HEK293 (cell line): Measurements from ENCODE around the gene CTF1.

Source experiments
- CTCF ChIA-PET: fragments of 350-600 bp; formaldehyde crosslinking; extraction: SDS; loops from one replicate; lab custom pipeline; 2021; ENCODE audit warnings: antibody characterized with exemption; lab: Yijun Ruan, JAX
- POLR2A ChIA-PET: fragments of 300-600 bp; formaldehyde crosslinking; extraction: SDS; loops from one replicate; lab custom pipeline; 2020; ENCODE audit warnings: antibody characterized with exemption, inconsistent platforms; lab: Yijun Ruan, JAX
- H3K27ac ChIP-seq: fragments of 200-500 bp; sonication (Bioruptor generic); 2 replicates; pipeline ENCODE4 v1.5.1; 2014; ENCODE audit warnings: low read depth, low read length, control low read depth, inconsistent platforms; ENCODE audit errors: extremely low read depth
- H3K36me3 ChIP-seq, 2 experiments: fragments of 200-500 bp in 1 of 2; sonication (Bioruptor generic) in 1 of 2; 1 replicate in 1 of 2; 2 replicates in 1 of 2; pipeline ENCODE4 v1.5.1; 2014 to 2017; ENCODE audit warnings: inconsistent platforms in 2 of 2, low read length in 2 of 2; ENCODE audit not compliant: control insufficient read depth in 2 of 2, insufficient read depth in 1 of 2
- H3K4me1 ChIP-seq: fragments of 200-500 bp; sonication (Bioruptor generic); 2 replicates; pipeline ENCODE4 v1.5.1; 2014; ENCODE audit warnings: mild to moderate bottlenecking, low read length, inconsistent platforms; ENCODE audit not compliant: control insufficient read depth, insufficient read depth
- H3K4me3 ChIP-seq: 2 replicates; pipeline ENCODE4 v1.5.1; 2011; ENCODE audit warnings: low read depth, mild to moderate bottlenecking, control low read depth, low read length, moderate library complexity
- H3K9me3 ChIP-seq: fragments of 200-500 bp; sonication (Bioruptor generic); 2 replicates; pipeline ENCODE4 v1.5.1; 2014; ENCODE audit warnings: low read depth, low read length, inconsistent platforms; ENCODE audit not compliant: control insufficient read depth, insufficient read depth
- BCL11A ChIP-seq: fragments of 450-650 bp; formaldehyde crosslinking; IDR thresholded peaks from 2 replicates; pipeline ENCODE4 v1.5.1; 2016; ENCODE audit warnings: low read depth, missing biosample characterization, missing genetic modification characterization
- HOXD13 ChIP-seq: sonication (generic); formaldehyde crosslinking; IDR thresholded peaks from 2 replicates; pipeline ENCODE4 v1.8.0; 2022; ENCODE audit warnings: missing genetic modification reagents, borderline replicate concordance
- KLF8 ChIP-seq: fragments of 450-650 bp; formaldehyde crosslinking; IDR thresholded peaks from 2 replicates; pipeline ENCODE4 v1.5.1; 2016; ENCODE audit warnings: missing biosample characterization, missing genetic modification characterization
- YY1 ChIP-seq: fragments of 450-650 bp; formaldehyde crosslinking; IDR thresholded peaks from 2 replicates; pipeline ENCODE4 v1.5.1; 2018; ENCODE audit warnings: missing biosample characterization, missing genetic modification characterization
- ZBTB21 ChIP-seq: fragments of 450-650 bp; formaldehyde crosslinking; IDR thresholded peaks from 2 replicates; pipeline ENCODE4 v1.5.1; 2017; ENCODE audit warnings: missing biosample characterization, missing genetic modification characterization
- ZBTB8A ChIP-seq: fragments of 450-650 bp; formaldehyde crosslinking; IDR thresholded peaks from 2 replicates; pipeline ENCODE4 v1.5.1; 2016; ENCODE audit warnings: missing biosample characterization, missing genetic modification characterization
- ZFP69B ChIP-seq: fragments of 450-650 bp; formaldehyde crosslinking; IDR thresholded peaks from 2 replicates; pipeline ENCODE4 v1.5.1; 2016; ENCODE audit warnings: missing biosample characterization, missing genetic modification characterization
- ZNF292 ChIP-seq: fragments of 450-650 bp; formaldehyde crosslinking; IDR thresholded peaks from 2 replicates; pipeline ENCODE4 v1.5.1; 2016; ENCODE audit warnings: low read depth, missing biosample characterization, missing genetic modification characterization, borderline replicate concordance
- ZNF302 ChIP-seq: fragments of 450-650 bp; formaldehyde crosslinking; IDR thresholded peaks from 2 replicates; pipeline ENCODE4 v1.5.1; 2016; ENCODE audit warnings: missing biosample characterization, missing genetic modification characterization, low read depth
- ZNF335 ChIP-seq: fragments of 450-650 bp; formaldehyde crosslinking; conservative IDR thresholded peaks from 2 replicates; pipeline ENCODE4 v1.5.1; 2016; ENCODE audit warnings: missing biosample characterization, missing genetic modification characterization
- ZNF366 ChIP-seq: fragments of 450-650 bp; formaldehyde crosslinking; conservative IDR thresholded peaks from 2 replicates; pipeline ENCODE4 v1.5.1; 2016; ENCODE audit warnings: missing biosample characterization, missing genetic modification characterization
- ZNF433 ChIP-seq: fragments of 450-650 bp; formaldehyde crosslinking; IDR thresholded peaks from 2 replicates; pipeline ENCODE4 v1.5.1; 2016; ENCODE audit warnings: missing biosample characterization, missing genetic modification characterization, low read depth
- ZNF510 ChIP-seq: fragments of 450-650 bp; formaldehyde crosslinking; IDR thresholded peaks from 2 replicates; pipeline ENCODE4 v1.5.1; 2018; ENCODE audit warnings: mild to moderate bottlenecking, missing genetic modification characterization, missing biosample characterization; ENCODE audit not compliant: insufficient replicate concordance
- ZNF548 ChIP-seq: fragments of 450-650 bp; formaldehyde crosslinking; IDR thresholded peaks from 2 replicates; pipeline ENCODE4 v1.5.1; 2016; ENCODE audit warnings: missing biosample characterization, missing genetic modification characterization
- ZNF600 ChIP-seq: fragments of 450-650 bp; formaldehyde crosslinking; IDR thresholded peaks from 2 replicates; pipeline ENCODE4 v1.5.1; 2016; ENCODE audit warnings: missing biosample characterization, missing genetic modification characterization
- TF ChIP-seq, protein P1 (sequence below): fragments of 450-650 bp; IDR thresholded peaks from 2 replicates; pipeline ENCODE4 v1.5.1; 2018; ENCODE audit warnings: missing biosample characterization, missing genetic modification characterization
- TF ChIP-seq, protein P2 (sequence below): fragments of 450-650 bp; IDR thresholded peaks from 2 replicates; pipeline ENCODE4 v1.5.1; 2018; ENCODE audit warnings: missing biosample characterization, mild to moderate bottlenecking, missing genetic modification characterization
- TF ChIP-seq, protein P3 (sequence below): fragments of 450-650 bp; formaldehyde crosslinking; IDR thresholded peaks from 2 replicates; pipeline ENCODE4 v1.5.1; 2016; ENCODE audit warnings: missing biosample characterization, missing genetic modification characterization
- TF ChIP-seq, protein P4 (sequence below): fragments of 450-650 bp; formaldehyde crosslinking; IDR thresholded peaks from 2 replicates; pipeline ENCODE4 v1.5.1; 2017; ENCODE audit warnings: missing biosample characterization, missing genetic modification characterization
- TF ChIP-seq, protein P5 (sequence below): fragments of 450-650 bp; formaldehyde crosslinking; conservative IDR thresholded peaks from 2 replicates; pipeline ENCODE4 v1.5.1; 2016; ENCODE audit warnings: low read depth, missing biosample characterization, missing genetic modification characterization

Gene CTF1

DNA sequence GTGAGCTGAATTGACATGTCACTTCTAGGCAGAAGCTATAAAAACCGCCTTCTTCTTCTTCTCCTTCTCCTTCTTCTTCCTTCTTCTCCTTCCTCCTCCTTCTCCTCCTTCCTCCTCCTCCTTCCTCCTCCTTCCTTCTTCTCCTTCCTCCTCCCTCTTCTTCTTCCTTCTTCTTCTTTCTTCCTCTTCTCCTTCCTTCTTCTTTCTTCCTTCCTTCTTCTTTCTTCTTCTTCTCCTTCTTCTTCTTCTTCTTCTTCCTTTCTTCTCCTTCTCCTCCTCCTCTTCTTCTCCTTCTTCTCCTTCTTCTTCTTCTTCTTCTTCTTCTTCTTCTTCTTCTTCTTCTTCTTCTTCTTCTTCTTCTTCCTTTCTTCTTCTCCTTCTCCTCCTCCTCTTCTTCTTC lies 22.2 kb downstream of the CTF1 start:
- Histone ChIP-seq H3K27ac (no peak overlapping the region), H3K4me3 (no peak overlapping the region), H3K36me3 (peaks cover 0 to 4% of the 10 kb centered on the region in 2 experiments; a peak in 1 of 3 replicates), H3K9me3 (no peaks in the 10 kb centered on the region), H3K4me1 (no peaks in the 10 kb centered on the region)
- TF ChIP-seq, protein P1, sequence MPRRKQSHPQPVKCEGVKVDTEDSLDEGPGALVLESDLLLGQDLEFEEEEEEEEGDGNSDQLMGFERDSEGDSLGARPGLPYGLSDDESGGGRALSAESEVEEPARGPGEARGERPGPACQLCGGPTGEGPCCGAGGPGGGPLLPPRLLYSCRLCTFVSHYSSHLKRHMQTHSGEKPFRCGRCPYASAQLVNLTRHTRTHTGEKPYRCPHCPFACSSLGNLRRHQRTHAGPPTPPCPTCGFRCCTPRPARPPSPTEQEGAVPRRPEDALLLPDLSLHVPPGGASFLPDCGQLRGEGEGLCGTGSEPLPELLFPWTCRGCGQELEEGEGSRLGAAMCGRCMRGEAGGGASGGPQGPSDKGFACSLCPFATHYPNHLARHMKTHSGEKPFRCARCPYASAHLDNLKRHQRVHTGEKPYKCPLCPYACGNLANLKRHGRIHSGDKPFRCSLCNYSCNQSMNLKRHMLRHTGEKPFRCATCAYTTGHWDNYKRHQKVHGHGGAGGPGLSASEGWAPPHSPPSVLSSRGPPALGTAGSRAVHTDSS (tag by site-specific recombination) = peak; percentile 87
- TF ChIP-seq ZNF366 (peak; percentile 89), ZNF510 (tag by site-specific recombination) (no peak)
- POLR2A ChIA-PET = no interaction called here
- CTCF ChIA-PET = interaction anchor here (1.6 to 4.0 kb wide), 3 partner anchors 16 to 74 kb away, joined by 3 to 31 read pairs (median 8); no protein-coding TSS in a partner anchor

DNA sequence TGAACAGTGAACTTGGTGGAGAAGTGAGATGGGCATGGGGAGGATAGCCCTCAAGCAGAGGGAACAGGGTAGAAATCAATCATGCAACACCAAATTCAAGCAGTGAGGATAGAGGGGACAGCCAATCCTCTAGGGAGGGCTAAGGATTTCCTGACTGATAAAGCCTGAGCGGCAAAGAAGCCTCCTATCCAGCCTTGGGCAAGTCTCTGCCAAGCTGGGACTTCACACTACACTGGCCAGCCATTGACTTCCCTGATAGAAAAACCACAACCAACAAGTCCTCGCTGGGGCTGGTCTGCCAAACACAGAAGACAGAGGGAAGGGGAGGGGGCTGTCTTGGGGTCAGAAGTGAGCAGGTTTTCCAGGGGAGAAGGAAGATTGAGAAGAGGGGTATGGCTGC lies 24.5 kb downstream of the CTF1 start:
- H3K4me3 ChIP-seq = no peak overlapping the region
- ChIA-PET POLR2A (no interaction called here), CTCF (interaction anchor here (0.7 to 4.0 kb wide), 7 partner anchors 16 to 1068 kb away, joined by 3 to 31 read pairs (median 4); no protein-coding TSS in a partner anchor)

DNA sequence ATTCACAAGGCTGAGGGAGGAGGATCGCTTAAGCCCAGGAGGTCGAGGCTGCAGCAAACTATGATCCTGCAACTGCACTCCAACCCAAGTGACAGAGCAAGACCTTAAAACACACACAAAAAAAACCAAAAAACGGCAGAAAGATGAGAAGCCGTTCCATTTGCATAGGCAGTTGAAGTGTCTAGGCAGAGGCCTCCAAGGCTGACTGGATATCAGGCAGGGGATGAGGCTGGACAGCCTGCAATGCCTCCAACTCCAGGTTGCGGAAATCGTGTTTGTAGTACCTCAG lies 25.0 kb downstream of the CTF1 start:
- H3K27ac ChIP-seq = no peak overlapping the region
- ChIA-PET POLR2A (no interaction called here), CTCF (interaction anchor here (0.9 to 4.0 kb wide), 5 partner anchors 21 to 1068 kb away, joined by 3 to 31 read pairs (median 4); no protein-coding TSS in a partner anchor)
- H3K9me3 ChIP-seq = no peaks in the 10 kb centered on the region
- H3K4me3 ChIP-seq = no peak overlapping the region
- no peaks in the 10 kb centered on the region for H3K4me1 ChIP-seq
- peaks cover 0 to 18% of the 10 kb centered on the region in 2 experiments; a peak in 1 of 3 replicates for H3K36me3 ChIP-seq
- no peak for TF ChIP-seq ZNF433 (tag by site-specific recombination)
- no peak for TF ChIP-seq ZBTB8A (tag by site-specific recombination)
- no peak for TF ChIP-seq ZFP69B (tag by site-specific recombination)
- TF ChIP-seq, protein P2, sequence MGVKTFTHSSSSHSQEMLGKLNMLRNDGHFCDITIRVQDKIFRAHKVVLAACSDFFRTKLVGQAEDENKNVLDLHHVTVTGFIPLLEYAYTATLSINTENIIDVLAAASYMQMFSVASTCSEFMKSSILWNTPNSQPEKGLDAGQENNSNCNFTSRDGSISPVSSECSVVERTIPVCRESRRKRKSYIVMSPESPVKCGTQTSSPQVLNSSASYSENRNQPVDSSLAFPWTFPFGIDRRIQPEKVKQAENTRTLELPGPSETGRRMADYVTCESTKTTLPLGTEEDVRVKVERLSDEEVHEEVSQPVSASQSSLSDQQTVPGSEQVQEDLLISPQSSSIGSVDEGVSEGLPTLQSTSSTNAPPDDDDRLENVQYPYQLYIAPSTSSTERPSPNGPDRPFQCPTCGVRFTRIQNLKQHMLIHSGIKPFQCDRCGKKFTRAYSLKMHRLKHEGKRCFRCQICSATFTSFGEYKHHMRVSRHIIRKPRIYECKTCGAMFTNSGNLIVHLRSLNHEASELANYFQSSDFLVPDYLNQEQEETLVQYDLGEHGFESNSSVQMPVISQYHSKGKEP (tag by site-specific recombination) = 0 out of 2 replicates have a peak, but pooled peaks have one; percentile 45
- TF ChIP-seq HOXD13 (CRISPR knock-in tag) = no peak
- TF ChIP-seq, protein P3, sequence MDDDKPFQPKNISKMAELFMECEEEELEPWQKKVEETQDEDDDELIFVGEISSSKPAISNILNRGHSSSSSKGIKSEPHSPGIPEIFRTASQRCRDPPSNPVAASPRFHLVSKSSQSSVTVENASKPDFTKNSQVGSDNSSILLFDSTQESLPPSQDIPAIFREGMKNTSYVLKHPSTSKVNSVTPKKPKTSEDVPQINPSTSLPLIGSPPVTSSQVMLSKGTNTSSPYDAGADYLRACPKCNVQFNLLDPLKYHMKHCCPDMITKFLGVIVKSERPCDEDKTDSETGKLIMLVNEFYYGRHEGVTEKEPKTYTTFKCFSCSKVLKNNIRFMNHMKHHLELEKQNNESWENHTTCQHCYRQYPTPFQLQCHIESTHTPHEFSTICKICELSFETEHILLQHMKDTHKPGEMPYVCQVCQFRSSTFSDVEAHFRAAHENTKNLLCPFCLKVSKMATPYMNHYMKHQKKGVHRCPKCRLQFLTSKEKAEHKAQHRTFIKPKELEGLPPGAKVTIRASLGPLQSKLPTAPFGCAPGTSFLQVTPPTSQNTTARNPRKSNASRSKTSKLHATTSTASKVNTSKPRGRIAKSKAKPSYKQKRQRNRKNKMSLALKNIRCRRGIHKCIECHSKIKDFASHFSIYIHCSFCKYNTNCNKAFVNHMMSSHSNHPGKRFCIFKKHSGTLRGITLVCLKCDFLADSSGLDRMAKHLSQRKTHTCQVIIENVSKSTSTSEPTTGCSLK (tag by site-specific recombination) = no peak
- no peak for TF ChIP-seq ZNF548

More for the DNA sequence above, 24.5 kb downstream of the CTF1 start:
- H3K9me3 ChIP-seq = no peaks in the 10 kb centered on the region
- TF ChIP-seq ZNF292 (no peak), KLF8 (tag by site-specific recombination) (no peak), ZNF335 (tag by site-specific recombination) (no peak), ZBTB21 (tag by site-specific recombination) (no peak), YY1 (tag by site-specific recombination) (no peak), BCL11A (tag by site-specific recombination) (no peak), ZNF600 (tag by site-specific recombination) (no peak), ZNF302 (tag by site-specific recombination) (no peak), ZNF510 (tag by site-specific recombination) (no peak)
- TF ChIP-seq, protein P4, sequence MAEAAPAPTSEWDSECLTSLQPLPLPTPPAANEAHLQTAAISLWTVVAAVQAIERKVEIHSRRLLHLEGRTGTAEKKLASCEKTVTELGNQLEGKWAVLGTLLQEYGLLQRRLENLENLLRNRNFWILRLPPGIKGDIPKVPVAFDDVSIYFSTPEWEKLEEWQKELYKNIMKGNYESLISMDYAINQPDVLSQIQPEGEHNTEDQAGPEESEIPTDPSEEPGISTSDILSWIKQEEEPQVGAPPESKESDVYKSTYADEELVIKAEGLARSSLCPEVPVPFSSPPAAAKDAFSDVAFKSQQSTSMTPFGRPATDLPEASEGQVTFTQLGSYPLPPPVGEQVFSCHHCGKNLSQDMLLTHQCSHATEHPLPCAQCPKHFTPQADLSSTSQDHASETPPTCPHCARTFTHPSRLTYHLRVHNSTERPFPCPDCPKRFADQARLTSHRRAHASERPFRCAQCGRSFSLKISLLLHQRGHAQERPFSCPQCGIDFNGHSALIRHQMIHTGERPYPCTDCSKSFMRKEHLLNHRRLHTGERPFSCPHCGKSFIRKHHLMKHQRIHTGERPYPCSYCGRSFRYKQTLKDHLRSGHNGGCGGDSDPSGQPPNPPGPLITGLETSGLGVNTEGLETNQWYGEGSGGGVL (tag by site-specific recombination) = no peak
- TF ChIP-seq, protein P5, sequence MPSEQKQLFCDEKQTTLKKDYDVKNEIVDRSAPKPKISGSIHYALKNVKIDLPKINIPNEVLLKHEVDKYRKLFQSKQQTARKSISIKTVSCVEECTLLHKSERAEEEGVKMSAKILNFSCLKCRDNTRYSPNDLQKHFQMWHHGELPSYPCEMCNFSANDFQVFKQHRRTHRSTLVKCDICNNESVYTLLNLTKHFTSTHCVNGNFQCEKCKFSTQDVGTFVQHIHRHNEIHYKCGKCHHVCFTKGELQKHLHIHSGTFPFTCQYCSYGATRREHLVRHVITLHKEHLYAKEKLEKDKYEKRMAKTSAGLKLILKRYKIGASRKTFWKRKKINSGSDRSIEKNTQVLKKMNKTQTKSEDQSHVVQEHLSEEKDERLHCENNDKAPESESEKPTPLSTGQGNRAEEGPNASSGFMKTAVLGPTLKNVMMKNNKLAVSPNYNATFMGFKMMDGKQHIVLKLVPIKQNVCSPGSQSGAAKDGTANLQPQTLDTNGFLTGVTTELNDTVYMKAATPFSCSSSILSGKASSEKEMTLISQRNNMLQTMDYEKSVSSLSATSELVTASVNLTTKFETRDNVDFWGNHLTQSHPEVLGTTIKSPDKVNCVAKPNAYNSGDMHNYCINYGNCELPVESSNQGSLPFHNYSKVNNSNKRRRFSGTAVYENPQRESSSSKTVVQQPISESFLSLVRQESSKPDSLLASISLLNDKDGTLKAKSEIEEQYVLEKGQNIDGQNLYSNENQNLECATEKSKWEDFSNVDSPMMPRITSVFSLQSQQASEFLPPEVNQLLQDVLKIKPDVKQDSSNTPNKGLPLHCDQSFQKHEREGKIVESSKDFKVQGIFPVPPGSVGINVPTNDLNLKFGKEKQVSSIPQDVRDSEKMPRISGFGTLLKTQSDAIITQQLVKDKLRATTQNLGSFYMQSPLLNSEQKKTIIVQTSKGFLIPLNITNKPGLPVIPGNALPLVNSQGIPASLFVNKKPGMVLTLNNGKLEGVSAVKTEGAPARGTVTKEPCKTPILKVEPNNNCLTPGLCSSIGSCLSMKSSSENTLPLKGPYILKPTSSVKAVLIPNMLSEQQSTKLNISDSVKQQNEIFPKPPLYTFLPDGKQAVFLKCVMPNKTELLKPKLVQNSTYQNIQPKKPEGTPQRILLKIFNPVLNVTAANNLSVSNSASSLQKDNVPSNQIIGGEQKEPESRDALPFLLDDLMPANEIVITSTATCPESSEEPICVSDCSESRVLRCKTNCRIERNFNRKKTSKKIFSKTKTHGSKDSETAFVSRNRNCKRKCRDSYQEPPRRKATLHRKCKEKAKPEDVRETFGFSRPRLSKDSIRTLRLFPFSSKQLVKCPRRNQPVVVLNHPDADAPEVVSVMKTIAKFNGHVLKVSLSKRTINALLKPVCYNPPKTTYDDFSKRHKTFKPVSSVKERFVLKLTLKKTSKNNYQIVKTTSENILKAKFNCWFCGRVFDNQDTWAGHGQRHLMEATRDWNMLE (tag by site-specific recombination) = no peak
- TF ChIP-seq, all 188 proteins: peak for 0
- Histone ChIP-seq H3K36me3 (peaks cover 0 to 13% of the 10 kb centered on the region in 2 experiments; a peak in 1 of 3 replicates), H3K4me1 (no peaks in the 10 kb centered on the region), H3K27ac (no peak overlapping the region)
